ENCODE measurements around the gene CCDC106.

The CCDC106 gene

GRCh38 chr19:55638864-55639359 is 9.1 kb upstream of the CCDC106 start (continued):
- TF ChIP-seq ZNF148 (tag by site-specific recombination; IDR thresholded peaks at IDR 0.05; ENCODE audit: borderline replicate concordance) (no peak), EGR2 (tag by site-specific recombination; IDR thresholded peaks at IDR 0.05; ENCODE audit: low read depth) (peak; percentile 43; the same call in 1 of the 2 replicates), ZNF350 (tag by site-specific recombination; IDR thresholded peaks at IDR 0.05) (no peak), ZNF510 (tag by site-specific recombination; IDR thresholded peaks at IDR 0.05; ENCODE audit: insufficient replicate concordance) (no peak), ZNF837 (tag by site-specific recombination; IDR thresholded peaks at IDR 0.05) (no peak), HOXD13 (CRISPR knock-in tag; IDR thresholded peaks at IDR 0.05; ENCODE audit: borderline replicate concordance) (no peak), FEZF1 (tag by site-specific recombination; IDR thresholded peaks at IDR 0.05) (0 out of 2 replicates have a peak, but pooled peaks have one; percentile 14), ZBTB48 (tag by site-specific recombination; IDR thresholded peaks at IDR 0.05) (peak; percentile 46; the same call in 1 of the 2 replicates), SCRT1 (tag by site-specific recombination; IDR thresholded peaks at IDR 0.05; ENCODE audit: borderline replicate concordance) (no peak), ZNF549 (tag by site-specific recombination; IDR thresholded peaks at IDR 0.05) (no peak), ZNF830 (tag by site-specific recombination; IDR thresholded peaks at IDR 0.05; ENCODE audit: low read depth) (no peak), TCF7L2 (IDR thresholded peaks at IDR 0.05; ENCODE audit: borderline replicate concordance, low read depth, low read length) (no peak), ZNF132 (tag by site-specific recombination; IDR thresholded peaks at IDR 0.05; ENCODE audit: borderline replicate concordance) (no peak), ZNF2 (tag by site-specific recombination; IDR thresholded peaks at IDR 0.05) (no peak), ZNF19 (tag by site-specific recombination; IDR thresholded peaks at IDR 0.05; ENCODE audit: low read depth) (no peak), ZNF239 (tag by site-specific recombination; IDR thresholded peaks at IDR 0.05) (no peak), ZNF664 (tag by site-specific recombination; IDR thresholded peaks at IDR 0.05) (no peak), PRDM10 (tag by site-specific recombination; IDR thresholded peaks at IDR 0.05) (peak; percentile 99), ZNF692 (tag by site-specific recombination; IDR thresholded peaks at IDR 0.05) (peak; percentile 70; the same call in 1 of the 2 replicates), ZNF292 (tag by site-specific recombination; IDR thresholded peaks at IDR 0.05; ENCODE audit: borderline replicate concordance, low read depth) (no peak), SP2 (tag by site-specific recombination; IDR thresholded peaks at IDR 0.05) (no peak), ZBTB10 (tag by site-specific recombination; IDR thresholded peaks at IDR 0.05) (peak; percentile 39; the same call in 1 of the 2 replicates), KLF1 (tag by site-specific recombination; IDR thresholded peaks at IDR 0.05) (0 out of 2 replicates have a peak, but pooled peaks have one; percentile 9), YY1 (tag by site-specific recombination; IDR thresholded peaks at IDR 0.05) (peak; percentile 53; the same call in 1 of the 2 replicates), ZNF843 (tag by site-specific recombination; IDR thresholded peaks at IDR 0.05) (0 out of 2 replicates have a peak, but pooled peaks have one; percentile 45), ZSCAN30 (tag by site-specific recombination; IDR thresholded peaks at IDR 0.05) (peak; percentile 31; the same call in 1 of the 2 replicates), ZNF391 (tag by site-specific recombination; IDR thresholded peaks at IDR 0.05; ENCODE audit: borderline replicate concordance, low read depth) (no peak), ZNF169 (tag by site-specific recombination; IDR thresholded peaks at IDR 0.05) (no peak), ZFHX2 (tag by site-specific recombination; conservative IDR thresholded peaks at IDR 0.05) (peak; percentile 53)
